CD4-positive, alpha-beta T cell treated with Interleukin-4 for 4 hours (primary cell): ENCODE results near the gene DEXI.

Source experiments
- DNase-seq: peaks from one replicate; pipeline ENCODE4 v3.0.0-alpha.2; 2020

The DEXI gene

DNA sequence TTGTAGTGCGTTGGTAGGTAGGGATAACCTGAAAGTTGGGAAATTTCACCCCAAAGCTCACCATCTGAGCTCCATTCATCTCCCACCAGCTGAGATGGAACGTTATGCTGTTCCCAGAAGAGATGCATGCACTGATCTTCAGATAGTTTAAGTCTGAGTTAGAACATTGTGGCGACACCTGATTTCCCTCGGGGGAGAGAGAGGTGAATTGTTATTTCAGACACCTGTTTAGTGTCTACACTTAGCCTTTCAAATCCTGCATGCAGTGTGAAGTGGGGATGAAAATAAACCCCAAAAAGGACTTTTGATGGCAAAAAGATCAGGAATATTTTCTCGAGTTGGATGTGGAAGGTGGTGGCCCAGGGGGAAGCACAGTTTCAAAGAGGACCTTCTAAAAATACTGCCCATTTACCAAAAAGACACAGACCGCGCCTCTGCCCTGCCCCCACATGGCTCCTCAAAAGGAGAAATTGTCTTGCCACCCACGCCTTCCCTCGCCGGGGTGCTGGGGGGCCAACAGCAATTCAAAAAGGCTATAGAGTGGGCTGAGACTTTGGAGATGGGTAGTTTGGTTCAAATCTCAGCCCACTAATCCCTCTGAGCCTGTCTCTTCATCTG is 53.8 kb downstream of the DEXI start:
- DNase-seq: no peak

DNA sequence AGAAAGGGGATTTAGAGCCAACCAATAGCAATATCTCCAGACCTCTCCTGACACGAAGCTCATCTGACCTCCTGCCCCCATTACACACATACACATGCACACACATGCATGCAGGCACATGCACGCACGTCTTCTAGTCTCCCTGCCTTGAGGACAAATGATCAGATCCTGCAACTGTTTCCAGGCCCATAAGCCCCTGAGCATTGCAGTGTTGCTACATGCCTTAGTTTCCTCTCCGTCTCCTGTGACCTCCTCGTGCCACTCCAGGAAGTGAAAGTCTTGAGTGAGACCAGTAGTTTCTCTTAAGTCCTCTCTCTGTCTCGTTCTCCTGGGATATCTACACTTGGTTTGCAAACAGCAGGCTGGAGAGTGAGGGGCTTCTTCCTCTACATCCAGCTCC is 57.0 kb downstream of the DEXI start:
- DNase-seq: no peak

DNA sequence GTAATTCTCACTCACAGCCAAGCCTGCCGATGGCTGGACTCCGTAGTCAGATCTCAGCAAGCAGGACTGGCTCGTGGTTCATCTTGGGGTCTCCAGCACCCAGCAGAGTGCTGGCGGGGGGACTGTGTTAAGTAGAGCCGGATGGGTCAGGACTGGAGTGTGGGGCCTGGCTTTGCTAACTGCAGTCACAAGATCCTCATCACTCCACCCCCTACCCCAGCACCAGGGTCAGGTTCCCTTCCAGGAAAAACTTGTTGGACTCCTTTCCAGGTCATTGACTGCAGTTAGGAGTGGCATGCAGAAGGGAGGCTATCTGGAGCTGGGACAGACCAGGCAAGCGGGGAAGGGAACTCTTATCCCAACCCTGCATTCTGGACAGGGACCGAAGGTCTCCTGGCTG is 59.3 kb downstream of the DEXI start:
- DNase-seq: no peak

DNA sequence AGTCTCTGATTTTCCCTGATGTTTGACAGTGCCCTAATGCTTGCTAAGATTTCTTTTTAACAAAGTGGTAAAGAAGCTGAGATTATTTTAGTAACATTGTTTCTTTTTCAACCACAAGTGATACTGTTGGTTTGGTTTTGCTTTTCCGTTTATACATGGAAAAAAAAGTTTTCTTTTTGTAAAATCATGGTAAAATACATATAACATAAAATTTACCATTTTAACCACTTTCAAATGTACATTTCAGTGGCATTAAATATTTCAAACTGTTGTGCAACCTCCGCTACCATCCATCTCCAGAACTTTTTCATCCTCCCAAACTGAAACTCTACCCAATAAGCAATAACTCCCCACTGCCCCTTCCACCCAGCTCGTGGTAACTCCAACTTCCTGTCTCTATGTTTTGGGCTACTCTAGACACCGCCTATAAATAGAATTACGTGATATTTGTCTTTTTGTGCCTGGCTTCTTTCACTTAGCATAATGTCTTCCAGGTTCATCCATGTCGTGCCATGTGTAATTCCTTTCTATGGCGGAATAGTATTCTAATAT is 60.7 kb downstream of the DEXI start:
- no peak for DNase-seq

DNA sequence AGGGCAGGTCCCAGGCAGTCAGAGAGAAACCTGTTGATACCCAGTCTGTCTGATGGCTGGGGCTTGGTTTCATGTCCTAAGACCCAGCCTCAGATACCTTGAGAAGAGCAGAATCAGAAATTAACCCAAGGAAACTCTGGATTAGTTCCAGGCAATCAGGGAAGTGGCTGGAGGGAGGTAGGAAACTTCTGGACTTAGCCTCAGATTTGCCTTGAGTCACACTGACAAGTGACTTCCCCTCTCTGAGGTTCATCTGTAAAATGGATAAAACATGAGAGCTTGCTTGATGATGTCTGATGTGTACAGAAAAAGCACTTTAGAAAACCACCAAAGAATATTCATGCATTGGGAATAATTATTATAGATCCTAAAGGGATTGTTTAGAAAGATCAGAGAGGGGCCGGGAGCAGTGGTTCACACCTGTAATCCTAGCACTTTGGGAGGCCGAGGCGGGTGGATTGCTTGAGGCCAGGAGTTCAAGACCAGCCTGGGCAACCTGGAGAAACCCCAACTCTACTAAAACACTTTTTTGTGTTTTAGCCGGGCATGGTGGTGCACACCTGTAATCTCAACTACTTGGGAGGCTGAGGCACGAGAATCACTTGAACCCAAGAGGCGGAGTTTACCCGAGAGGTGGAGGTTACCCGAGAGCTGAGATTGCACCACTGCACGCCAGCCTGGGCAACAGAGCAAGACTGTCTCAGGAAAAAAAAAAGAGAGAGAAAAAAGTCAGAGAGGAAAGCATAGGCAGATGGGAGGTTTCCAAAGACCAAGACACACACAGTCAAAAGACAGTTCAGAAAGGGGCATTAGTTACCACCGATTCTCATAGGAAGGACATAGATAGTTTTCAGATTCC is 61.4 kb downstream of the DEXI start:
- no peak for DNase-seq

DNA sequence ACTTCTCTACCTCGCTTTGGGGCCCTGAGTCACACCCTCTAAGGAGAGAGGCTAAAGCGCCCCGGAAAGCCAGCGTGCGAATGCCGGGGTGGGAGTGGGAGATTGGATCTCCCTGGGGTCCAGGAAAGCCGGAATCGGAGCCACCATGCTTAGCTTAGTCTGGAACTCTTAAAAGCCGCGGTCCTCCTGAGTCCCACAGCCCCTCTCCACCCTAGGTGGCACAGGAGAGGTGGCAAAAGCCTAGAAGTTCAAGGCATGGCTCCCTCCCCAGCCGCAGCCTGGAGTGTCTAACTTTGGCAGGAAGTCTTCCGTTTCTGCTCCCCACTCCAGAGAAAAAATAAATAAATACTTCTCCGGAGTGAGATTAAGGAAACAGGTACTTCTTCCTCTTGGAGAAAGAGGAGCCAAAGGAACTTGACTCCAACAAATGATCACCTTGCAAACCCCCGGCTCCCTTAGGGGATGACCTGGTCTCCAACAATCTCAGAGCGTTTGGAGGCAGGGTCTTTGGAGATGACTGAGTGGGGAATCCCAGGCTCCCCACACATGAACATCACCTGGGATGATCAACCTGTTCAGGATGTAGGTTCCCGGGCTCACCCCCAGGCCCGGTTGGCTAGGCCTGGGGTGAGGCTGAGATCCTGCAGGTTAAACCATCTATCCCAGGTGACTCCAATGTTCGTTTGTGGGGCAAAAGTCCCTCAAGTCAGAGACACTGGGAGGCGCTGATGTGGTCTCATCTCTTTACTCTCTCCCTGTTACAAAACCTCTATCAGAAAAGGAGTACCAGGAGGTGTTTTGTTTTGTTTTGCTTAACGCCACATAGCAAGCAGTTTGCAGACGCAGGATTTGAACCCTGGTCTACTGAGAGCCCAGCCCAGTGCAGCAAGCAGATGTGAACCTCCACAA is 62.3 kb downstream of the DEXI start:
- no peak for DNase-seq
